Measurements from ENCODE around the gene IAPP. TPM values are rescaled to one million over a fixed set of nuclear protein-coding genes. Genes with fewer than 3 reads are reported as not detected.

IAPP gene
- polyA plus RNA-seq, 1 donor (not counting 4 experiments of a cell fraction or from before 2014, with no cell fraction given): not detected

DNA sequence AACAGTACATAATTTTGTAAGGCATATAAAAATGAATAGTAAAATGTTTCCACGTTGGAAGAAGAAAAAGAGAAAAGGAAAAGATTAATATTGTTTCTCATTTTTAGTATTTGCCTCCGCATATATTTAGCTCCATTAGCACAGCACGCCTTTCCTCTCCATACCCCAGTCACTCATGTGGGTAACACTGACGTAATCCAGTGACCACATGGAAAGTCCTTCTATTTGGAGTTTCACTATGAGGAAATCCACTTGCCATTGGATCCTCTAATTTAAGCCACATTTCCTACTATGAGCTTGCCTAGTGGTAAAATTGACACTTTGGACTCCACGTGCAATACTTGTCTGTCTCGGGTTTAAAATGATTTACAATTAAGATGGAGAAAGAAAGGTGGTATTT is 32.3 kb upstream of the IAPP start:
- H4K20me1 ChIP-seq (ENCODE audit: control insufficient read depth, extremely low read depth, insufficient read depth, low read length): no peaks in the 10 kb centered on the region
- no peaks in the 10 kb centered on the region for H3K79me2 ChIP-seq (ENCODE audit: control insufficient read depth, insufficient read depth, low read length)
- no peak overlapping the region for H3K9ac ChIP-seq (ENCODE audit: control insufficient read depth, extremely low read depth, insufficient read depth, low read length)
- H3K4me1 ChIP-seq (ENCODE audit: control insufficient read depth, extremely low read depth, insufficient read depth, low read length): no peaks in the 10 kb centered on the region
- no peaks in the 10 kb centered on the region for H3K9me3 ChIP-seq (ENCODE audit: control insufficient read depth, low read depth, low read length)
- dilution Hi-C loops (cut with MboI; ENCODE audit: extremely low pct_ligation_motif_present, low sequenced_read_pairs): no loop called here
- no peak for DNase-seq (ENCODE audit: low read depth, low spot score)
- H3K9me1 ChIP-seq (ENCODE audit: control insufficient read depth, extremely low read depth, insufficient read depth, low read length): no peaks in the 10 kb centered on the region
- no peaks in the 10 kb centered on the region for H3K27me3 ChIP-seq (ENCODE audit: control insufficient read depth, extremely low read depth, insufficient read depth, low read length)
- H3K4me3 ChIP-seq (ENCODE audit: control insufficient read depth in 2 of 3, extremely low read depth in 1 of 3, insufficient read depth in 2 of 3, low read depth in 1 of 3, low read length in 3 of 3): no peak overlapping the region
- no peak overlapping the region for H2AFZ ChIP-seq (ENCODE audit: control insufficient read depth, low read length)
- no peak overlapping the region for H3K27ac ChIP-seq (ENCODE audit: control insufficient read depth, insufficient read depth, low read length)
- H3K36me3 ChIP-seq (ENCODE audit: control insufficient read depth in 2 of 2, extremely low read depth in 1 of 2, insufficient read depth in 2 of 2, low read length in 2 of 2): no peaks in the 10 kb centered on the region
- no peak for TF ChIP-seq EZH2 (IDR thresholded peaks at IDR 0.05; ENCODE audit: low read length)
- TF ChIP-seq, protein P1, sequence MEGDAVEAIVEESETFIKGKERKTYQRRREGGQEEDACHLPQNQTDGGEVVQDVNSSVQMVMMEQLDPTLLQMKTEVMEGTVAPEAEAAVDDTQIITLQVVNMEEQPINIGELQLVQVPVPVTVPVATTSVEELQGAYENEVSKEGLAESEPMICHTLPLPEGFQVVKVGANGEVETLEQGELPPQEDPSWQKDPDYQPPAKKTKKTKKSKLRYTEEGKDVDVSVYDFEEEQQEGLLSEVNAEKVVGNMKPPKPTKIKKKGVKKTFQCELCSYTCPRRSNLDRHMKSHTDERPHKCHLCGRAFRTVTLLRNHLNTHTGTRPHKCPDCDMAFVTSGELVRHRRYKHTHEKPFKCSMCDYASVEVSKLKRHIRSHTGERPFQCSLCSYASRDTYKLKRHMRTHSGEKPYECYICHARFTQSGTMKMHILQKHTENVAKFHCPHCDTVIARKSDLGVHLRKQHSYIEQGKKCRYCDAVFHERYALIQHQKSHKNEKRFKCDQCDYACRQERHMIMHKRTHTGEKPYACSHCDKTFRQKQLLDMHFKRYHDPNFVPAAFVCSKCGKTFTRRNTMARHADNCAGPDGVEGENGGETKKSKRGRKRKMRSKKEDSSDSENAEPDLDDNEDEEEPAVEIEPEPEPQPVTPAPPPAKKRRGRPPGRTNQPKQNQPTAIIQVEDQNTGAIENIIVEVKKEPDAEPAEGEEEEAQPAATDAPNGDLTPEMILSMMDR (optimal IDR thresholded peaks at IDR 0.05 in 1 of 3, IDR thresholded peaks at IDR 0.05 in 1 of 3, conservative IDR thresholded peaks at IDR 0.05 in 1 of 3; ENCODE audit: extremely low read depth in 1 of 3, insufficient read depth in 2 of 3, low read length in 3 of 3): no peak
- H3K4me2 ChIP-seq (ENCODE audit: control insufficient read depth, extremely low read depth, insufficient read depth, low read depth, low read length): no peak overlapping the region
- FAIRE-seq: no peak

DNA sequence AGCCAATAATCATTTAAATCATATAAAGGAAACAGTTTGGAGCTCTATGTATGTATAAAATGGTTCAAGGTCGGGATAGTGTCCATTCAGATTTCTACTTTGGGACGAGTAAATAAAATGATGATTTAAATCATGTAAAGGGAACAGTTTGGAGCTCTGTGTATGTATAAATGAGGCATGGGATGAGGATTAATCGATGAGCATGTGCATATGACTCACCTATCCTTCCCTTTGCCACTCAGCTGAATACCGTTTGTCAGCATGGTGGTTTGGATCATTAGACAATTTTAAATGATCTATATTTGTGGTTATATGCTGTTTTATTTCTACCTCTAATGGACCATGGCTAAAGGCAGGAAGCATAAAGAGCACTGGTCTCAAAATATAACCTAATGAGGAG is 30.9 kb upstream of the IAPP start:
- H3K36me3 ChIP-seq (ENCODE audit: control insufficient read depth in 2 of 2, extremely low read depth in 1 of 2, insufficient read depth in 2 of 2, low read length in 2 of 2): no peaks in the 10 kb centered on the region
- dilution Hi-C loops (cut with MboI; ENCODE audit: extremely low pct_ligation_motif_present, low sequenced_read_pairs): no loop called here
- H3K9me1 ChIP-seq (ENCODE audit: control insufficient read depth, extremely low read depth, insufficient read depth, low read length): no peaks in the 10 kb centered on the region
- FAIRE-seq (no peak), DNase-seq (ENCODE audit: low read depth, low spot score) (no peak)
- no peaks in the 10 kb centered on the region for H4K20me1 ChIP-seq (ENCODE audit: control insufficient read depth, extremely low read depth, insufficient read depth, low read length)
- H3K79me2 ChIP-seq (ENCODE audit: control insufficient read depth, insufficient read depth, low read length): no peaks in the 10 kb centered on the region
- TF ChIP-seq, protein P1 (optimal IDR thresholded peaks at IDR 0.05 in 1 of 3, IDR thresholded peaks at IDR 0.05 in 1 of 3, conservative IDR thresholded peaks at IDR 0.05 in 1 of 3; ENCODE audit: extremely low read depth in 1 of 3, insufficient read depth in 2 of 3, low read length in 3 of 3): no peak
- TF ChIP-seq EZH2 (IDR thresholded peaks at IDR 0.05; ENCODE audit: low read length): no peak
- H3K4me3 ChIP-seq (ENCODE audit: control insufficient read depth in 2 of 3, extremely low read depth in 1 of 3, insufficient read depth in 2 of 3, low read depth in 1 of 3, low read length in 3 of 3): no peak overlapping the region
- no peak overlapping the region for H3K27ac ChIP-seq (ENCODE audit: control insufficient read depth, insufficient read depth, low read length)
- no peak overlapping the region for H3K4me2 ChIP-seq (ENCODE audit: control insufficient read depth, extremely low read depth, insufficient read depth, low read depth, low read length)
- H2AFZ ChIP-seq (ENCODE audit: control insufficient read depth, low read length): no peak overlapping the region
- H3K27me3 ChIP-seq (ENCODE audit: control insufficient read depth, extremely low read depth, insufficient read depth, low read length): no peaks in the 10 kb centered on the region
- no peaks in the 10 kb centered on the region for H3K9me3 ChIP-seq (ENCODE audit: control insufficient read depth, low read depth, low read length)
- no peak overlapping the region for H3K9ac ChIP-seq (ENCODE audit: control insufficient read depth, extremely low read depth, insufficient read depth, low read length)
- no peaks in the 10 kb centered on the region for H3K4me1 ChIP-seq (ENCODE audit: control insufficient read depth, extremely low read depth, insufficient read depth, low read length)

All from keratinocyte (primary cell).